Mesodermal cell (in vitro differentiated cells): ENCODE results near the gene ARHGEF11.

ENCODE experiments used
- H3K27ac ChIP-seq: 2 replicates; pipeline ENCODE4 v1.7.0; 2013; ENCODE audit warnings: mild to moderate bottlenecking, low read depth, low read length, moderate library complexity; ENCODE audit not compliant: severe bottlenecking
- H3K36me3 ChIP-seq: 2 replicates; pipeline ENCODE4 v1.7.1; 2013; ENCODE audit warnings: mild to moderate bottlenecking, low read length, moderate library complexity; ENCODE audit not compliant: control insufficient read depth, insufficient read depth
- H3K4me1 ChIP-seq: one replicate; pipeline ENCODE4 v1.7.1; 2013; ENCODE audit warnings: mild to moderate bottlenecking, low read length; ENCODE audit not compliant: insufficient read depth, control insufficient read depth, poor library complexity, severe bottlenecking
- H3K4me3 ChIP-seq: 2 replicates; pipeline ENCODE4 v1.7.0; 2013; ENCODE audit warnings: low read length, control low read depth, mild to moderate bottlenecking; ENCODE audit not compliant: insufficient read depth, poor library complexity, severe bottlenecking; ENCODE audit errors: extremely low read depth
- H3K9me3 ChIP-seq: 2 replicates; pipeline ENCODE4 v1.7.1; 2013; ENCODE audit warnings: mild to moderate bottlenecking, low read length, moderate library complexity; ENCODE audit not compliant: control insufficient read depth
- WGBS, 2 experiments: methylation state at CpG; one replicate each; pipeline ENCODE4 v1.1.5; 2013; ENCODE audit warnings: missing lambda C conversion rate in 2 of 2; ENCODE audit not compliant: insufficient coverage in 2 of 2; 5-methylcytosine and 5-hydroxymethylcytosine counted together

Gene ARHGEF11

DNA sequence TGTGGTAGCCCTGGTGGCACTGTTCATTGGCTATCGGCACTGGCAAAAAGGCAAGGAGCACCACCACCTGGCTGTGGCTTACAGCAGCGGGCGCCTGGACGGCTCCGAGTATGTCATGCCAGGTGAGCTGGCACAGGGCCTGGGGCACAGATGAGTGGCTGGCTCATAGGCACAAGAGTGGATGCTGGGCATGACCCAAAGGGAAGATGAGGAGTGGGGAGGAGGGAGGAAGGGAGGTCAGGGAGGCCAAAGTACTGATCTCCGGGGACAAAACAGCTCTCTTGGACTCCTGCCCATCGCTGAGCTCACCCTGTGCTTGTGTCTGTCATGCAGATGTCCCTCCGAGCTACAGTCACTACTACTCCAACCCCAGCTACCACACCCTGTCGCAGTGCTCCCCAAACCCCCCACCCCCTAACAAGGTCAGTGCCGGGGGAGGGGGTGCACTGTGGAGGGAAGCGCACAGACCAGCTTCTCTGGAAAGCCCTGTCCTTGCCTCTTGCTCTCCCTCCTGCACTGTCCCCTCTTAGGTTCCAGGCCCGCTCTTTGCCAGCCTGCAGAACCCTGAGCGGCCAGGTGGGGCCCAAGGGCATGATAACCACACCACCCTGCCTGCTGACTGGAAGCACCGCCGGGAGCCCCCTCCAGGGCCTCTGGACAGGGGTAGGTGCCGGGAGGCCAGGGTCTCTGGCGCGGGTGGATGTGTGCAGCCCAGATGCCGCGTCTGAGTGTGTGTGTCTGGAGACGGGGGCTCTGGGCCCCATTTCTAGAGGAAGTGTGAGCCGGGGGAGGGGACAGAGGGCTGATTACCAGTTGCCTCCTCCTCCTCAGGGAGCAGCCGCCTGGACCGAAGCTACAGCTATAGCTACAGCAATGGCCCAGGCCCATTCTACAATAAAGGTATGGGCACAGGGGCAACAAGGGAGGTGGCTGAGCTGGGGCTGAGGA lies 132.4 kb downstream of the ARHGEF11 start:
- no peaks in the 10 kb centered on the region for H3K9me3 ChIP-seq
- WGBS, 2 experiments = 82 to 91% methylated on average over 11 to 16 of the region's 24 CpGs
- no peak overlapping the region for H3K4me3 ChIP-seq
- peaks cover 90% of the 10 kb centered on the region for H3K36me3 ChIP-seq
- peaks cover 23% of the 10 kb centered on the region for H3K4me1 ChIP-seq
- H3K27ac ChIP-seq = no peak overlapping the region

DNA sequence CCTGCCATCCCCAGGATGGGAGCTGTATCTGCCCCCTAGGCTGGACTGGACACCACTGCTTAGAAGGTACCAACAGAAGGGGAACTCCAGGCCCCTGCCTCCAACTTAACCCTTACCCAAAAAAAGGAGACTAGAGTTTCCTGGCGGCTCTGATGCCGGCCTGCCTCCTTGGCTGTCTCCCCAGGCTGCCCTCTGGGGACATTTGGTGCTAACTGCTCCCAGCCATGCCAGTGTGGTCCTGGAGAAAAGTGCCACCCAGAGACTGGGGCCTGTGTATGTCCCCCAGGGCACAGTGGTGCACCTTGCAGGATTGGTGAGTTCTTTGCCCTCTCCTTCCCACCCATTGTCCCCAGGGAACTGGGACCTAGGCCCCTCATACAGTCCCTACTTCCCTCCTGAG lies 133.2 kb downstream of the ARHGEF11 start:
- 90 to 91% methylated on average over 2 of the region's 2 CpGs for WGBS, 2 experiments
- Histone ChIP-seq H3K4me1 (peaks cover 27% of the 10 kb centered on the region), H3K36me3 (peaks cover 89% of the 10 kb centered on the region), H3K9me3 (no peaks in the 10 kb centered on the region), H3K27ac (no peak overlapping the region), H3K4me3 (no peak overlapping the region)

DNA sequence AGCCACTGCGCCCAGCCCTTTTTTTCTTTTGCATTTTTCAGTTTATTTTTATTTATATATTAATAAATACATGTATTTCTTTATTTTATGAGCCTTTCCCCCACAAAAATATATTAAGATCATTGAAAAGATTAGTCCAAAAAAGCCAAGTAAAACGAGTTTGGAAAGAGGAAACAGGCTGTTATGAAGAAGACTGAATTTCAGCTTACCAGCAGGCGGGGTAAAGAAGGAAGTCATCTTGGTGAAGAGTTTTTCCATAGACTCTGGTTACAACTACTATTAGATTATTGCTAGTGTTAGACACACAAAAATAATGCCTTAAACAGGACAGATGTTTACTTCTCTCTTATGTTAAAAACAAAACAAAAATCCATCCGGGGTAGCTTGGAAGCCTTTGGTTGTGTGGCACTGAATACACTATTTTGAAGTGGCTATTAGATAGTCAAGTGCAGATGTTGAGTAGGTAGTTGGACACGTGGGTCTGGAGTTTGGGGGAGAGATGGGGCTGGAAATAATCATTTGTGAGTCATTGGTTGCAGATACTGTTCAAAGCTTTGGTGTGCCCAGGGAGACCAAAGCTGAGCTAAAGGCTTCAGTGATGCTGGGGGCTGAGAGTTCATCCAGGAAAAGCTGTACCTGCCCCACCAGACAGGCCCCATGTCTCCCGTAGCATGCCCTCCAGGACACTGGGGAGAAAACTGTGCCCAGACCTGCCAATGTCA lies 133.8 kb downstream of the ARHGEF11 start:
- Histone ChIP-seq H3K9me3 (no peaks in the 10 kb centered on the region), H3K27ac (no peak overlapping the region), H3K4me1 (peaks cover 33% of the 10 kb centered on the region), H3K4me3 (no peak overlapping the region), H3K36me3 (peaks cover 89% of the 10 kb centered on the region)
- 92 to 93% methylated on average over 3 of the region's 6 CpGs for WGBS, 2 experiments

DNA sequence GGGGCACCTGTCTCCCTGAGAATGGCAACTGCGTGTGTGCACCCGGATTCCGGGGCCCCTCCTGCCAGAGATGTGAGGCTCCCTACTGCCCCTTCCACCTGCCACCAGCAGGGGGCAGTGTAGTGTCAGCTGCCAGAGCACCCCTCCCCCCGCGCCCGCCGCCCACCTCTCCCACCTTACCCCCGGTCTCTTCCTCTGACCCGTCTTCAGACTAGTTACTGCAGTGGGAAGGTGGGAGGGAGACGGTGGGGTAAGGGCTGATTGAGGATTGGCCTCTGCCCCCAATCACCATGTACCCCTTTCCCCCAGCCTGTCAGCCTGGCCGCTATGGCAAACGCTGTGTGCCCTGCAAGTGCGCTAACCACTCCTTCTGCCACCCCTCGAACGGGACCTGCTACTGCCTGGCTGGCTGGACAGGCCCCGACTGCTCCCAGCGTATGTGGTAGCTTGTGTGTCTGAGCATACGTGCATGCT lies 135.2 kb downstream of the ARHGEF11 start:
- H3K27ac ChIP-seq = no peak overlapping the region
- 42 to 47% methylated on average over 10 of the region's 18 CpGs for WGBS, 2 experiments
- no peak overlapping the region for H3K4me3 ChIP-seq
- peaks cover 89% of the 10 kb centered on the region for H3K36me3 ChIP-seq
- peaks cover 36% of the 10 kb centered on the region for H3K4me1 ChIP-seq
- peaks cover 6% of the 10 kb centered on the region for H3K9me3 ChIP-seq

DNA sequence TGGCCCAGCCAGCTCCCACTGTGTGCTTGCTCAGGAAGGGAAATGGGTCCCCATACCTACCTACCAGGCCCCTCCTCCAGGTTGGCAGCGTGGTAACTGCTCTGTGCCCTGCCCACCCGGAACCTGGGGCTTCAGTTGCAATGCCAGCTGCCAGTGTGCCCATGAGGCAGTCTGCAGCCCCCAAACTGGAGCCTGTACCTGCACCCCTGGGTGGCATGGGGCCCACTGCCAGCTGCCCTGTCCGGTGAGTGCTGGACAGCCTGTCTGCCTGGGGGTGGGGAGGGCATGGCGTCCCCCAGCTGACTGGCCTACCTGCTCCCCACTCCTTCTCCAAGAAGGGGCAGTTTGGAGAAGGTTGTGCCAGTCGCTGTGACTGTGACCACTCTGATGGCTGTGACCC lies 135.9 kb downstream of the ARHGEF11 start:
- Histone ChIP-seq H3K27ac (no peak overlapping the region), H3K36me3 (peaks cover 87% of the 10 kb centered on the region), H3K4me1 (peaks cover 34% of the 10 kb centered on the region), H3K9me3 (peaks cover 6% of the 10 kb centered on the region), H3K4me3 (no peak overlapping the region)
- 59 to 73% methylated on average over 3 to 4 of the region's 5 CpGs for WGBS, 2 experiments

DNA sequence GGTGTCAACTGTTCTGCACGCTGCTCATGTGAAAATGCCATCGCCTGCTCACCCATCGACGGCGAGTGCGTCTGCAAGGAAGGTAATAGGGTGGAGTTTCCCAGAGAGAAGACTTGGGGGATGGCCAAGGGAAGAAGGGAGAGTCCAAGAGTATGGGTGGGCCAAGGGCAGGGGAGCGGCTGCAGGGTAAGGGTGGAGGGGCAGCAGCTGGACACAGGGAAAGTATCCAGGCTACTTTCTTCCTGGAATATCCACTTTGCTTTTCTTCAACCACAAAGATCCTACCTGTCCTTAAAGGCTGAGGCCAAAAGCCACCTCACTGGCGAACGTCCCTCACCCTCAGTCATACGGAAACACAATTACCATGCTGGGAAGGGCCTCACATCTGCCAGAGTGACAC lies 136.6 kb downstream of the ARHGEF11 start:
- Histone ChIP-seq H3K27ac (no peak overlapping the region), H3K4me1 (peaks cover 27% of the 10 kb centered on the region), H3K9me3 (peaks cover 6% of the 10 kb centered on the region), H3K36me3 (peaks cover 86% of the 10 kb centered on the region), H3K4me3 (no peak overlapping the region)
- 89 to 96% methylated on average over 9 to 10 of the region's 10 CpGs for WGBS, 2 experiments

DNA sequence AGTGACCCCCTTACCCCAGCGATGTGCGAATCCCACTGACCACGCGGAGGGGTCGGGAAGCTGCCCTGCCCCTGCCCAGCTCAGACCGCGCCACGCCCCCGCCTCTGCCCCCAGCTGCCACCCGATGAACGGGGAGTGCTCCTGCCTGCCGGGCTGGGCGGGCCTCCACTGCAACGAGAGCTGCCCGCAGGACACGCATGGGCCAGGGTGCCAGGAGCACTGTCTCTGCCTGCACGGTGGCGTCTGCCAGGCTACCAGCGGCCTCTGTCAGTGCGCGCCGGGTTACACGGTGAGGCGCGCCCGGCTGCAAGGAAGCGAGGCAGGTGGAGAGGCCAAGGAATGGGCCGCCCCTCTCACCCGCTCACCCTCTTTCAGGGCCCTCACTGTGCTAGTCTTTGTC lies 137.0 kb downstream of the ARHGEF11 start:
- WGBS, 2 experiments = 93 to 95% methylated on average over 17 to 29 of the region's 29 CpGs
- peaks cover 22% of the 10 kb centered on the region for H3K4me1 ChIP-seq
- peaks cover 85% of the 10 kb centered on the region for H3K36me3 ChIP-seq
- H3K4me3 ChIP-seq = no peak overlapping the region
- peaks cover 6% of the 10 kb centered on the region for H3K9me3 ChIP-seq
- no peak overlapping the region for H3K27ac ChIP-seq

DNA sequence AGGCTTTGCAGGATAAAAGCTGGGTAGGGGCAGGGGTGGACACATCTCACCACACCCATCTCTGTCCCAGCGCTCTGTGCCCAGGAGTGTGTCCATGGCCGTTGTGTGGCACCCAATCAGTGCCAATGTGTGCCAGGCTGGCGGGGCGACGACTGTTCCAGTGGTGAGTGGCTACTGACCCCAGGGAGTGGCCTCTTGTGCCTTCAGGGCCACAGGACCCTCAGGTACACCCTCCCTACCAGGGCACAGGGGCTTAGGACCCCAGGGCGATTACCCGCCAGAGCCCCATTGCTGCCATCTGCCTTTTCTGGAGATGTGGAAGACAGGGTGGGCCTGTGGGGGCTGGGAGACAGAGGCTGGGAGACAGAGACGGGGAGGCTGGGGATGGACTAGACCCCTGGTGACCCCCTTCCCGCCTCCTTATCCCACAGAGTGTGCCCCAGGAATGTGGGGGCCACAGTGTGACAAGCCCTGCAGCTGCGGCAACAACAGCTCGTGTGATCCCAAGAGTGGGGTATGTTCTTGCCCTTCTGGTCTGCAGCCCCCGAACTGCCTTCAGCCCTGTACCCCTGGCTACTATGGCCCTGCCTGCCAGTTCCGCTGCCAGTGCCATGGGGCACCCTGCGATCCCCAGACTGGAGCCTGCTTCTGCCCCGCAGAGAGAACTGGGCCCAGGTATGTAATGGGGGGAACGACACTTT lies 139.2 kb downstream of the ARHGEF11 start:
- H3K4me1 ChIP-seq = peaks cover 20% of the 10 kb centered on the region
- no peak overlapping the region for H3K27ac ChIP-seq
- WGBS, 2 experiments = 97 to 98% methylated on average over 12 of the region's 16 CpGs
- peaks cover 6% of the 10 kb centered on the region for H3K9me3 ChIP-seq
- no peak overlapping the region for H3K4me3 ChIP-seq
- peaks cover 64% of the 10 kb centered on the region for H3K36me3 ChIP-seq

DNA sequence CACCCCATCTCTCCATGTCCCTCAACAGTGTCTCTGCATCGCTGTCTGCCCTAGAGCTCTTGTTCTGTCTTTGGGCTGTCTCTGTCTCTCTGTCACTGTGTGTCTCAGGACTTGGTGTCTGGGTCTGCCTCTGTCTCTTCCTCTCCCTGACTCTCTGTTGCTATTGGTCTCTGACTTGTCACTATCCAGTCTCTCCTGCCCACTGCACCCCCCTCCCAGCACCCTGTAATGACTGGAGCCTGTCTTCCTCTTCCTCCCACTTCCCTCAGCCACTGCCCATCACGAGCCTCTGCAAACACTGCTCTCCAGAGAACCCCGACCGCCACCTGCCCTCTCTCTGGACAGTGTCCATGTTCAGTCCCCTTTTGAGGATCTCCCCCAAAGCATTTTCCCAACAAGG lies 139.9 kb downstream of the ARHGEF11 start:
- H3K36me3 ChIP-seq = peaks cover 59% of the 10 kb centered on the region
- H3K27ac ChIP-seq = no peak overlapping the region
- 77 to 86% methylated on average over 4 of the region's 4 CpGs for WGBS, 2 experiments
- peaks cover 6% of the 10 kb centered on the region for H3K9me3 ChIP-seq
- H3K4me1 ChIP-seq = peaks cover 25% of the 10 kb centered on the region
- no peak overlapping the region for H3K4me3 ChIP-seq

DNA sequence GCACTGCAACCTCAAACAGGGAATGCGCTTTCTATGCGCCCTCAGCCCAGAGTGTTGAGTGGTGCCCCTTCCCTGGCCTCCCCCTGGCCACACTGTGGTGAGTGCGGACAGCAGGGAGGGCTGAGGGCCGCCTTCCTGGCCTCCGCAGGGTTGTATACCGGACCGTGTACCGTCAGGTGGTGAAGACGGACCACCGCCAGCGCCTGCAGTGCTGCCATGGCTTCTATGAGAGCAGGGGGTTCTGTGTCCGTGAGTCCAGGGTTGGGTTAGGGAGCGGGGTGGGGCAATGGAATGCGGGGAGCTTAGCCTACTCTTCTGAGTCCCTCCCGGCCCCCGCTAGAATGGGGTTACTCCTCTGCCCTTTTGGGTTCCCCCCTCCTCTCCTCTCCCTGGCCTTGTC lies 140.4 kb downstream of the ARHGEF11 start:
- Histone ChIP-seq H3K4me3 (no peak overlapping the region), H3K27ac (no peak overlapping the region), H3K9me3 (peaks cover 6% of the 10 kb centered on the region), H3K4me1 (peaks cover 25% of the 10 kb centered on the region), H3K36me3 (peaks cover 59% of the 10 kb centered on the region)
- WGBS, 2 experiments = 89 to 91% methylated on average over 13 to 16 of the region's 16 CpGs
